ENCODE data around the gene RRP1B.

RRP1B gene

GRCh38 chr21:43684424-43684823, 25.1 kb downstream of the RRP1B start:
- TF ChIP-seq CTCF (IDR thresholded peaks at IDR 0.05; ENCODE audit: unreplicated experiment in 3 of 3), result no peak
- H3K36me3 Mint-ChIP-seq (ENCODE audit: low read depth), result peaks cover 58% of the 10 kb centered on the region
- H3K9me3 Mint-ChIP-seq, result no peaks in the 10 kb centered on the region
- no peak overlapping the region for H3K27ac Mint-ChIP-seq
- H3K4me3 Mint-ChIP-seq, result no peak overlapping the region
- H3K4me1 Mint-ChIP-seq, result no peaks in the 10 kb centered on the region
- no peaks in the 10 kb centered on the region for H3K27me3 Mint-ChIP-seq (ENCODE audit: low read depth)

- Mint-ChIP-seq H3K27ac (no peak overlapping the region), H3K4me3 (no peak overlapping the region), H3K27me3 (ENCODE audit: low read depth) (peaks cover 3% of the 10 kb centered on the region), H3K9me3 (no peaks in the 10 kb centered on the region), H3K36me3 (ENCODE audit: low read depth) (peaks cover 54% of the 10 kb centered on the region), H3K4me1 (no peaks in the 10 kb centered on the region)
- TF ChIP-seq CTCF (IDR thresholded peaks at IDR 0.05; ENCODE audit: unreplicated experiment in 3 of 3), result no peak
These were observed 27.6 kb downstream of the RRP1B start for GRCh38 chr21:43686811-43687565.

- H3K4me3 Mint-ChIP-seq, result no peak overlapping the region
- H3K27me3 Mint-ChIP-seq (ENCODE audit: low read depth), result peaks cover 3% of the 10 kb centered on the region
- no peaks in the 10 kb centered on the region for H3K9me3 Mint-ChIP-seq
- no peak for TF ChIP-seq CTCF (IDR thresholded peaks at IDR 0.05; ENCODE audit: unreplicated experiment in 3 of 3)
- peaks cover 51% of the 10 kb centered on the region for H3K36me3 Mint-ChIP-seq (ENCODE audit: low read depth)
- no peak overlapping the region for H3K27ac Mint-ChIP-seq
- H3K4me1 Mint-ChIP-seq, result no peaks in the 10 kb centered on the region
These were observed 28.4 kb downstream of the RRP1B start for GRCh38 chr21:43687566-43688399.

- Mint-ChIP-seq H3K9me3 (no peaks in the 10 kb centered on the region), H3K27ac (no peak overlapping the region), H3K27me3 (ENCODE audit: low read depth) (peaks cover 3% of the 10 kb centered on the region), H3K36me3 (ENCODE audit: low read depth) (peaks cover 53% of the 10 kb centered on the region), H3K4me3 (no peak overlapping the region), H3K4me1 (no peaks in the 10 kb centered on the region)
- TF ChIP-seq CTCF (IDR thresholded peaks at IDR 0.05; ENCODE audit: unreplicated experiment in 3 of 3), result no peak
These were observed 29.5 kb downstream of the RRP1B start for GRCh38 chr21:43688906-43689305.

GRCh38 chr21:43689556-43690337, 30.4 kb downstream of the RRP1B start:
- Mint-ChIP-seq H3K4me3 (no peak overlapping the region), H3K27me3 (ENCODE audit: low read depth) (peaks cover 6% of the 10 kb centered on the region), H3K27ac (no peak overlapping the region), H3K4me1 (no peaks in the 10 kb centered on the region), H3K36me3 (ENCODE audit: low read depth) (peaks cover 52% of the 10 kb centered on the region), H3K9me3 (no peaks in the 10 kb centered on the region)
- no peak for TF ChIP-seq CTCF (IDR thresholded peaks at IDR 0.05; ENCODE audit: unreplicated experiment in 3 of 3)
